Stimulated activated CD8-positive, alpha-beta memory T cell treated with anti-CD3 and anti-CD28 coated beads, Interleukin-4, amount 100 ng/mL, for 48 hours (primary cell): ENCODE data around the gene NCOR2.

Experiments used
- DNase-seq: peaks from one replicate; pipeline ENCODE4 v3.0.0-alpha.2; 2020

Gene NCOR2

GRCh38 chr12:124557518-124558223 lies 9.7 kb downstream of the NCOR2 start:
- no peak for DNase-seq

DNA sequence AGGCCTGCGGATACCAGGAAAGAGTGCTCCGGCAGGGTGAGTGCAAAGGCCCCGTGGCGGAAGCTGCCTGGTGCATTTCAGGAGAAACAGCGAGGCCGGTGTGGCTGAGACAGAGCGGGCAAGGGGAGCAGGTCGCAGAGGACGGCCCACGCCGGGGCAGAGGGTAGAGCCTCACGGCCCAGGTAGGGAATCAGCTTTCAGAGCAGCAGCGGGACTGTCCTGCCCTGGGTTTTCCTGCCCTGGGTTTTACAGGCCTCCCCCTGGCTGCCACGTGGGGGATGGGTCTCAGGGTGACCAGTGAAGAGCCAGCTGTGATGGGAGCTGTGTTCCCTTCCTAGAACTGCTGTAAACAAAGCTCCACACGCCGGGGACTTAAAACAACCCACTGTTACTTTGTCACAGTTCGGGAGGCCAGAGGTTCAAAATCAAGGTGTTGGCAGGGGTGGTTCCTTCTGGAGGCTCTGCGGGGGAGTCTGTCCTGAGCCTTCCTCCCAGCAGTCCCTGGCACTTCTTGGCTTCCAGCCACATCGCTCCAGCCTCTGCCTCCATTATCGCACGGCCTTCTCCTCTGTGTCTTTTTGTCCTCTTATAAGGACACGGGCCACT lies 10.4 kb downstream of the NCOR2 start:
- DNase-seq: no peak

GRCh38 chr12:124556074-124556466 lies 11.3 kb downstream of the NCOR2 start:
- DNase-seq: no peak

DNA sequence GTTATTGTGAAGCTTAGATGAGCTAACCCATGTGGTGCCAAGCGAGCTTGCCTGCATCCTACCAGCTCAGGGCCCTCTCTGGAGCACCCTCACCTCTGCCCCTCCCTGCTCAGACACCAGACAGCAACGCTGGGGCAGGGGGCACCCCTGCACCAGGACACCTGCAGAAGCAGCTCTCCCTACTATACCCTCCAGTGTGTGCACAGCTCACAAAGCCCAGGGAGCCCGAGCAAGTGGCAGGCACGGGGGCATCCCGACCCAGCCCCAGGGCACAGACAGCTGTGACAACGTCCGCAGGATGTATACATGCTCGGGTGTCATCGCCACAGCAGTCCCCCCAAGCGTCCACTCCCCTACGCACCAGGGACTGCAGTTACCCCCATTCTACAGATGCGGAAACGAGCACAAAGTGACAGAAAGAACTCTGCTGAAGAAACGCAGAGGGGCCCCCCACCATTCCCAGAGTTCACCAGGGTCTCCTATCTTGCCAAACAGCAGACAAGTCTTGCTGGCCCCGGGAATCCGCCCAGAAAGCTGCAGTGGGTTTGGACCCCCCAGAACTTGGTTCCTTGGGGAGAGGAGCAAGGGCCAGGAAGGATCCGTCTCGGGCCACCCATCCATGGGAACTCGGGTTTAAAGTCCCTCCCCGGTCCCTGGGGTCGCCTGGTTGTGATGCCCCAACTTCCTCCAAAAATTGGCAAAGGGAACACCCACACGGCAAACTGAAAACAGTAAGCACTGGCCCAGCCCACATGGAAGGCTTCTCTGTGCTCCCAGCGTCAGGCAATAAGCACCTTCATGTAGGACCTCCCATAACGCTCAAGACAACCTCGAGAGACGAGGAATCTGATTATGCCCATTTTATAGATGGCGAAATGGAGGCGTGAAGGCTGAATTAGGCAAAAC lies 12.0 kb downstream of the NCOR2 start:
- DNase-seq: no peak

DNA sequence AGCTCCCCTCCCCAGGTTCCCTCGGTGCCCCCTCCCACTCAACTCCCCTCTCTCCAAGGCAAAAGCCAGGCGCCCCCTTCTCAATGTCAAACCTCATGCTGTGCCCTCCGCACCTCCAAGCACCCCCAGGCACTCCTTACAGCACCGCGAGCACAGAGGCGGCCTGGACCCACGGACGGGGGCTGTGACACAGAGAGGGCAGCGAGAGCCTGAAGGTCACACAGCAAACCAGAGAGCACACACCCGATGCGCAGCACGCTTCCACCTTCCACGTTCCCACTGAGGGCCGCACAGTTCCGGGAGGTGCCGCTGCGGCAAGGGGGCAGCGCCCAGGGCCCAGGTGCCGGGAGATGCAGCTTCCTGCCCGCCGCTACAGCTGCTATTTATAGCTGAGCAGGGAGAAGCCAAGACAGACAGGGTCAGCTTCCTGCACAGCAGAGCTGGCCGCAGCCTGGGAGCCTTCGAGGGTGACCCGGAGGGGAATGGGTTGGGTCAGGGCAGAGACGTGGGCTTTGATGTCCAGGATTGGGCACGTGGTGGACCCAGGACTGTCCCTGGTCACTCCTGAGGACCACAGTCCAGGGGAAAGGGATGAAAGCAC lies 12.9 kb downstream of the NCOR2 start:
- DNase-seq: no peak

DNA sequence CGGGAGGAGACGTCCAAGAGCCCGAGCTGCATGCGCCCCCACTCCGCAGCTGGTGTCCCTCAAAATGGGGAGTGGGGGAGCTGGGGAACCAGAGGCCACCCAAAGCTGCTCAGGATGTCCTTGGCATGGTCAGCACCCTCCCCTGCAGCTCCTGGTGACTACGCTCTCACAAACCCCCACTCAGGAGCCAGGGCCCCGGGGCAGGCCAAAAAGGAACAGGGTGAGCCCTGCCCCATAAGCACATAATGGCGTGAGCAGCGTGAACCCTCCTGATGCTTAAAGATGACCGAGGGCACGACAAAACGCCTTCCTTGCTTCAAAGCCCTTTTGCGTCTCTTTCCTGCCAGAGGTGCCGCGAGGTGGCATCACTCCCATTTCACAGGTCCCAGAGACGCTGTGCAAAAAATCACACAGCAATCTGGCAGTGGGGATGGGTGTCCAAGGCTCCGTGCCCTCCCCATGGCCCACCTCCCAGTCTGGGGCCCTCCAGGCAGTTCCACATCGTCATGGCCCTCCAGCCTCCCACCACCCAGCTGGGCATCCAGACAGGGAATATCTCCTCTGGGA lies 13.5 kb downstream of the NCOR2 start:
- DNase-seq: no peak

GRCh38 chr12:124551268-124552144 lies 15.9 kb downstream of the NCOR2 start:
- DNase-seq: no peak

DNA sequence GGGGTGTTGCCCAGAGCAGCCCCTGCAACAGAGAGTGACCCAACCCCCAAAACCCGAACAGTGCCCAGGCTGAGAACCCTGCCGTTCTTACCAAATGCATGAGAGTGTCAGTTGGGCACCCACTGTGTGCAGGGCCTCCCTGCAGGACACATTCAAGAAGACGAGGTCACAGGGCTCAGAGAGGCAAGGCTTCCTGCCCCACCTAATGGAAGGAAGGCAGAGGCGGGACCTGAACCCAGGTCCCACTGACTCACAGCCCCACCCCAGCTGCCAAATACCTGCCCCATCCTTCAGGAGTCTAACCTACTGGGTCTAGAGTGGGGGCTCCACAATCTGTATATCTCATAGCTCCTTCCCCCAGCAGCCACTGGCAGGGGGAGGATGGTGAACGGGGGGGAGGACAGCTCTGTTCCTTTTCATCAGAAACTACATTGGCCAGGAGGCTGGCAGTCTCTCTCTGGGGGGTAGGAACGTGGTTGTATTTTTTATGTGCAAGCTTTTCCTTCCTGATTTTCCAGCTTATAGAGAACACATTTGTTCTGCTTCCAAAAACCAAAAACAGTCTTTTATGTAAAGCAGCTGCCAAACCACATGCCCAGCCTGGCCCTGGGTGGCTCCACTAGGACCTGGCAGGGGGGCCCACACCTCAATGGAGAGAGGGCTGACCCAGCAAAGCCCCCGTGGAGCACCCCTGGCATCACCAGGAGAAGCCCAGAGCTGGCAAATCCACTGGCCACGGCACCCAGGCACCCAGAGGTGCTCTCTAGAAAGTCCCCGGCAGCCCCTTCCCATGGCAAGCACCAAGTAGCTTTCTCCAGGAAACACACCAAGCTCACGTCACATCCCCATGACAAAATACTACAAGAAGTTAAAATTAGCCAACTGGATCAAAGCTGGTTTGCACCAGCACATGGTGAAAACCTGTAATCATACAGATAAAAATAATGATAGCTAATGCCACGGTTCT lies 17.0 kb downstream of the NCOR2 start:
- DNase-seq: no peak

DNA sequence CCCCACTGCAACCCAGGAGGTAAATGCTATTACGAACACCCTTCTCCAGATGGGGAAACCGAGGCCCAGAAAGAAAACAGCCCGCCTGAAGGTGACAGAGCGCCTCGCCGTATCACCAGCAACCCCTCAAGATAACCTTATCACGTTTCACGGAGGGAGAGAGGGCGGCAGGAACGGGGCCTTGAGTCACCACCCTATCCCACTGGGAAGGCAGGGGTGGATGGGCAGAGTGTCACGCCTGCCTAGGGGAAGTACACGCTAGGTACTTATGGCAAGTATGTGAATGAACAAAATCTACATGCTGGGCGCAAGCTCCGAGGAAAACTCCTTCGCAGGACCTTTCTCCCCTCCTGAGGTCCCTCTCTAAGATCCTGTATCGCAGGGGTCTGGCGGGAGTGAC lies 17.8 kb downstream of the NCOR2 start:
- no peak for DNase-seq

- DNase-seq: peak; percentile 63
Measured at GRCh38 chr12:124548854-124549378, 18.5 kb downstream of the NCOR2 start.

DNA sequence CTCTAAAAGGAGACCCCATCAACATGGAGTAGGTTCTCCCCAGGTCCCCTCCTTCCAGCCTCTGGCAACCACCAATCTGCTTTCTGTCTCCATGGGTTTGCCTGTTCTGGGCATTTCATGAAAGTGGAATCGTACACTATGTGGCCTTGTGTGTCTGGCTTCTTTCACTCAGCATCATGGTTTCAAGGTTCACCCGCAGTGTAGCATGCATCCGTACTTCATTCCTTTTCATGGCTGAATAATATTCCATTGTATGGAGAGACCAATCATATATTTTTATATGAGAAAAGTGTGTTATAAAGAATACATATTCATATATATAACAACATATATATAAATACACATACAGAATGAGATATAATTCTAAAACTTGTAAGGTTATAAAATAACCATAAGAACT lies 19.8 kb downstream of the NCOR2 start:
- DNase-seq: no peak

- peak; percentile 82 for DNase-seq
Measured at GRCh38 chr12:124545508-124546418, 21.6 kb downstream of the NCOR2 start.

DNA sequence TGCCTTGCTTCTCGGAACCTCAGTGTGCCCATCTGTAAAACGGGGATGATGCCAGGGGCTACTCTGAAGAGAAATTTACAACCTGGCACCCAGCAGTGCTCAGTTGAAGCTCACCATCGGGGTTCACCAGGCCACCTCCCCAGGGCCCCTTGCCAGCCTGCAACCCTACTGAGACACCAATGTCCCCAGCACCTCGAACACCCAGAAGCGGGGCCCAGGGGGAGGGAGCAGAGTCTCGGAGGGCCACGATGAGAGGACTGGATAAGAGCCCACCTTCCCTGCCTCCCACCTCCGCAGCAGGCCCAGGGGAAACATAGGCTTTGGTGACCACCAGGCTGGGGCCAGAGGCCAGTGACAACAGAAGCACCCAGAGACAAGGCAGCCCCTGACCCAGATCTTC lies 22.4 kb downstream of the NCOR2 start:
- DNase-seq: no peak

DNA sequence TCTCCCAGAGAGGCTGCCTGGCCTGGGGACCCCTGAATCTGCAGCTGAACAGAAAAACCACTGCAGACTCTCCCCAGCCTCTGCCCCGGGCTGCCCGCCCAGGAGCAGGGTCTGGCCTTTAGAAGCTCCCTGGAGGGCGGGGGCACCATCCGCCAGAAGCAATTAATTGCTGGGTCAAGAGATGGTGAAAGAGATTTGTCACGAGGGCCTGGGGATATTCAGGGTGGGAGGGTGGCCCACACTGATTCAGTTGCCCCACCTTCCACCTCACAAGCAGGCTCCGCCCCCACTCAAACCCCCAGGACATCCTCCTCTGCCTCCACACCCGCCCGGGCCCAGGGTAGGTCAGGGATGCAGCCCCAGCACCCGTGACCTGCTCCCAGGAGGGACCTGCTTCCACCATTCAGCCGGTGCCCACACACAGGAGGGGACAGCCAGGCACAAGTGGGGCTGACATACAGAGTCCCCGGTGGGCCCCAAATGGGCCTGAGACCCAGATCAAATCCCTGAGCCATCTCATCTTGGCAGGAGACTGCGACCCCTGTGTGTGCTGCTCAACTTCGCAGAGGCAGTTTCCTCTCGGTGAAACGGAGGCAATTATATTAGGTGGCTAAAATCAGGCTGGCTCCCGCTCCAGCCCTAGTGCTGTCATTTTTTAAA lies 23.0 kb downstream of the NCOR2 start:
- DNase-seq: no peak

DNA sequence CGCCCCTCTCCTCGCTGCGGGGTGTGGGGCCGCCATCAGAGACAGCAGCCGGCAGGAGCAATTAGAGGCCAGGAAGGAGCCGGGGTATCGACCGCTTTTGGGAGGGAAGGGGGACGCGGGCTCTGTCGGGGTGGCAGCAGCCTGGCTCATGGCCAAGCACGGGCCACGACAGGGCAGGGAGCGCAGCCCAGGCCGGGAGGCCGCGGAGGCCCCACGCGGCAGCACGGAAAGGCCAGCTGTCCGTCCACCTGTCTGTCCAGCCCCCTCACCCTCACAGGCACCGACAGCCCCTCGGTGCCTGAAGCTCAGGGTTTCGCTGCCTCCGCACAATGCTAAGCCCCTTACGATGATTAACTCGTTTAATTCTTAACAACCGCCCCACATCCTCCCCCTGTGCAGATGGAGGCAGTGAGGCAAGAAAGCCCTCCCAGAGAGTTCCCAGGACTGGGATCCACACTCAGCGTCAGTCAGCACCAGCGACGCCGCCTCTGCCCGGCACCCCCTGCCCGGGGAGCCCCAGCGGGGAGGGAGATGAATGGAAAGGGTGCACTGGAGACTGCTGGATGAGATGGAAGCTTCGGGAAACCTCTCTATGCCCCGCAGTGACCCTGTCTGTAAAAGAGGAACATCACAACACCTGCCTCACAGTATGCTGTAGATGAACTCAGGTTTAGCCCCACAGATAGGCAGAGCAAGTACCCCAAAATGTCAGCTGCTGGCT lies 23.7 kb downstream of the NCOR2 start:
- DNase-seq: no peak

- DNase-seq: no peak
Measured at GRCh38 chr12:124543052-124543589, 24.3 kb downstream of the NCOR2 start.

DNA sequence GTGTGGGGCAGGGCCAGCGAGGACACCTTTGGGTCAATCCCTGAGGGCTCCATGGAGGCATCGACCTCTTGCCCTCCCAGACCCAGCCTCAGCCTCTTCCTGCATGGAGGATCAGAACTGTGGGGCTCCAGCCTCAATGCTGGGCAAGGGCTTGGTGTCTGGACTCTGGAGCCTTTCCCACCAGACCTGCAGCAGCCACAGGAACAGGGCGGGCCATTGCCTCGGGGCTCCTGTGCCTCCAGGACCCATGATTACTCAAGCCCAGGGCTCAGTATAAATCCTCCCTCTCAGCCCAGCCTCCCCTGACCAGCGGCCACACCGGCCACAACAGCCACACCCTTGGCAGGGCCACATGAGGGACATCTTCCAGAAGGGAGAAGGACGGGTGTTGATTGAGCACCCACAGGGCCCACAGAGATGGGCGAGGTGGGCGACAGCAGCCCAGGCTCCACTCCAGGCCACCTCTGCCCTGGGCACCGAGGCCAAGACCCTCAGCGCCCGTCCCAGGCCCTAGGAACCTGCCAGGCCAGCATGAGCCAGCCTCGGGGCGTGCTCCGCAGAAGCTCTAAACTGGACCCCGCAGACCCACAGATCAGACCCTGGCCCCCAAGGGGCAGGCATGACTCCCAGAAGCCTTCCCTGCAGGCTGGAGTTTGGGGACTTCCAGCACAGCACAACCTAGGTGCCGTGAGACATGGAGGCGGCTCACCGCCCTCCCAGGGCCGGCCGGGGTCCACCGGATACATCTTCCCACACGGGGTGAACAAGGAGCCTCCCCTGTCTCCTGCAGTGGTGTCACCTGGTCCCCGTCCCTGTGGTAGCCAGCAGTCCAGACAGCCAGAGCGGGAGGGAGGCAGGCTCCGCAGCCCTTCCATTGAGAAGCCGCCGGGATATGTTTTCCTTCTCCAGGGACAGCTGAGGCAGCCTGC lies 25.1 kb downstream of the NCOR2 start:
- no peak for DNase-seq
